HL-60 (cell line): ENCODE results near the gene PTPRD.

Source experiments
- DNase-seq, 2 experiments: peaks; one replicate each; pipeline ENCODE4 v3.0.0-alpha.2; 2010 to 2020; ENCODE audit warnings: low read depth in 1 of 2, low spot score in 1 of 2
- H3K27ac ChIP-seq: fragments of 250-450 bp; sonication (Bioruptor Pico); replicated peaks from 2 replicates; pipeline ENCODE4 v1.5.1; 2020; ENCODE audit warnings: mild to moderate bottlenecking, moderate library complexity
- H3K27me3 ChIP-seq: fragments of 250-450 bp; sonication (Bioruptor Pico); 2 replicates; pipeline ENCODE4 v1.5.1; 2021; ENCODE audit warnings: mild to moderate bottlenecking, moderate library complexity; ENCODE audit not compliant: insufficient read depth, poor library complexity, severe bottlenecking
- H3K4me3 ChIP-seq: replicated peaks from 2 replicates; pipeline ENCODE4 v1.5.1; 2011; ENCODE audit warnings: mild to moderate bottlenecking, control low read depth, low read length; ENCODE audit not compliant: insufficient read depth
- CTCF ChIP-seq: IDR thresholded peaks from one replicate; pipeline ENCODE4 v1.5.1; 2011; ENCODE audit warnings: low read length, control low read depth, inconsistent platforms; ENCODE audit not compliant: insufficient read depth
- GABPA ChIP-seq: IDR thresholded peaks from 2 replicates; pipeline ENCODE4 v1.6.1; 2012; ENCODE audit warnings: low read depth
- POLR2AphosphoS5 ChIP-seq: IDR thresholded peaks from 2 replicates; pipeline ENCODE4 v1.6.1; 2012; ENCODE audit warnings: low read depth
- SPI1 ChIP-seq: IDR thresholded peaks from 2 replicates; pipeline ENCODE4 v1.6.1; 2012; ENCODE audit warnings: low read depth, mild to moderate bottlenecking, borderline replicate concordance
- TF ChIP-seq, protein P1 (sequence below): IDR thresholded peaks from 2 replicates; pipeline ENCODE4 v1.6.1; 2012; ENCODE audit warnings: low read depth; ENCODE audit not compliant: insufficient replicate concordance

The PTPRD gene

GRCh38 chr9:9556865-9557803, 1055.7 kb downstream of the PTPRD start:
- H3K27ac ChIP-seq: no peak overlapping the region
- H3K4me3 ChIP-seq: no peak overlapping the region
- TF ChIP-seq SPI1: no peak
- no peaks in the 10 kb centered on the region for H3K27me3 ChIP-seq
- DNase-seq: no peak

GRCh38 chr9:9552665-9553064, 1060.1 kb downstream of the PTPRD start:
- TF ChIP-seq GABPA (no peak), POLR2AphosphoS5 (no peak), SPI1 (no peak)
- TF ChIP-seq, protein P1, sequence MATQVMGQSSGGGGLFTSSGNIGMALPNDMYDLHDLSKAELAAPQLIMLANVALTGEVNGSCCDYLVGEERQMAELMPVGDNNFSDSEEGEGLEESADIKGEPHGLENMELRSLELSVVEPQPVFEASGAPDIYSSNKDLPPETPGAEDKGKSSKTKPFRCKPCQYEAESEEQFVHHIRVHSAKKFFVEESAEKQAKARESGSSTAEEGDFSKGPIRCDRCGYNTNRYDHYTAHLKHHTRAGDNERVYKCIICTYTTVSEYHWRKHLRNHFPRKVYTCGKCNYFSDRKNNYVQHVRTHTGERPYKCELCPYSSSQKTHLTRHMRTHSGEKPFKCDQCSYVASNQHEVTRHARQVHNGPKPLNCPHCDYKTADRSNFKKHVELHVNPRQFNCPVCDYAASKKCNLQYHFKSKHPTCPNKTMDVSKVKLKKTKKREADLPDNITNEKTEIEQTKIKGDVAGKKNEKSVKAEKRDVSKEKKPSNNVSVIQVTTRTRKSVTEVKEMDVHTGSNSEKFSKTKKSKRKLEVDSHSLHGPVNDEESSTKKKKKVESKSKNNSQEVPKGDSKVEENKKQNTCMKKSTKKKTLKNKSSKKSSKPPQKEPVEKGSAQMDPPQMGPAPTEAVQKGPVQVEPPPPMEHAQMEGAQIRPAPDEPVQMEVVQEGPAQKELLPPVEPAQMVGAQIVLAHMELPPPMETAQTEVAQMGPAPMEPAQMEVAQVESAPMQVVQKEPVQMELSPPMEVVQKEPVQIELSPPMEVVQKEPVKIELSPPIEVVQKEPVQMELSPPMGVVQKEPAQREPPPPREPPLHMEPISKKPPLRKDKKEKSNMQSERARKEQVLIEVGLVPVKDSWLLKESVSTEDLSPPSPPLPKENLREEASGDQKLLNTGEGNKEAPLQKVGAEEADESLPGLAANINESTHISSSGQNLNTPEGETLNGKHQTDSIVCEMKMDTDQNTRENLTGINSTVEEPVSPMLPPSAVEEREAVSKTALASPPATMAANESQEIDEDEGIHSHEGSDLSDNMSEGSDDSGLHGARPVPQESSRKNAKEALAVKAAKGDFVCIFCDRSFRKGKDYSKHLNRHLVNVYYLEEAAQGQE: no peak
- H3K27me3 ChIP-seq: no peaks in the 10 kb centered on the region
- no peak overlapping the region for H3K27ac ChIP-seq
- no peak for DNase-seq
- no peak overlapping the region for H3K4me3 ChIP-seq

DNA sequence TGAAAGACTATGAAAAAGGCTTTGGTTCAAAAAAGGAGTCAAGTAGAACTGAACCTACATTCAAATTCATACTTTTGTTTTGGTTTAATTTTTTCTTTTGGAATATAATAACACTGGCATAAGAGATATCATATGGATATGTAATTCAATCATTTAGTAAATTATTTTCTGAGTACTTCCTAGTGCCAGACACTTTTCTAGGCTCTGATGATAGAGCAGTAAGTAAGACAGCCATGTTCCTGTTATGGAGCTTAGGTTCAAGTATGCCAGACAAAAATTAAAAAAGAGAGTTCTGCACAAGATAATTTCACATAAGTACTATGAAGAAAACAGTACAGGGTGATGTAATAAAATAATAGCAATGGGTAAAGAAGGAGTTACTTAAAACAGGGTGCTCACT, 1074.0 kb downstream of the PTPRD start:
- TF ChIP-seq POLR2AphosphoS5 (no peak), SPI1 (no peak), GABPA (no peak), CTCF (no peak)
- TF ChIP-seq, protein P1: no peak
- H3K4me3 ChIP-seq: no peak overlapping the region
- H3K27me3 ChIP-seq: no peaks in the 10 kb centered on the region
- H3K27ac ChIP-seq: no peak overlapping the region
- no peak for DNase-seq

DNA sequence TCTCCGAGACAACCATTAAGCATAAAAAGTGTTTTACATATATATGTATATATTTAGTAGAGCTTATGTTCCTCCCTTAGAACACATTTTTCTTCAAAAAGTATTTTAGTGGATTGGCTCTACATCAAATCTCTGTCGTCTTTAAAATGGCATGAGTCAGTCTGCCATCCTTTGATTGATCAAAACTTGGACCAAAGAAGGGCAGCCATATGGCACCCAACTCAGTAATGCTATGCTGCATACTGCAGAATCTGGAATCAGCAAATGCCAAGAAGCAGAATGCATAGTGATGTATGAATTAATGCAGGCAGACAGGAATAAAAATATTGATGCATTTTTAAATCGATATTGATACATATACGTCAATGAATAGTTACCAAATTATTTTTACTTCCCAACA, 1074.4 kb downstream of the PTPRD start:
- Histone ChIP-seq H3K4me3 (no peak overlapping the region), H3K27ac (no peak overlapping the region), H3K27me3 (no peaks in the 10 kb centered on the region)
- no peak for DNase-seq
- TF ChIP-seq CTCF (no peak), SPI1 (no peak), GABPA (no peak), POLR2AphosphoS5 (no peak)
- TF ChIP-seq, protein P1: no peak
